ENCODE measurements around the gene ATG16L1.
"Not testable (repeated sequence)": the region's sequence is repeated elsewhere in the genome, so short reads cannot be mapped to it uniquely, and the experiment has no call there.

The ATG16L1 gene

GRCh38 chr2:233336091-233336490 is 84.6 kb downstream of the ATG16L1 start:
- DNase-seq (ENCODE audit: low read depth): not testable (repeated sequence)

- DNase-seq (ENCODE audit: low read depth): no peak
These were observed 85.1 kb downstream of the ATG16L1 start for GRCh38 chr2:233336541-233336940.

- DNase-seq (ENCODE audit: low read depth): no peak
These were observed 86.6 kb downstream of the ATG16L1 start for GRCh38 chr2:233338046-233338445.

- no peak for DNase-seq (ENCODE audit: low read depth)
These were observed 87.4 kb downstream of the ATG16L1 start for GRCh38 chr2:233338812-233339368.

GRCh38 chr2:233339427-233339826 is 88.0 kb downstream of the ATG16L1 start:
- DNase-seq (ENCODE audit: low read depth): no peak

GRCh38 chr2:233341296-233341695 is 89.8 kb downstream of the ATG16L1 start:
- no peak for DNase-seq (ENCODE audit: low read depth)

GRCh38 chr2:233342301-233342700 is 90.8 kb downstream of the ATG16L1 start:
- DNase-seq (ENCODE audit: low read depth): no peak

GRCh38 chr2:233343171-233343705 is 91.8 kb downstream of the ATG16L1 start:
- no peak for DNase-seq (ENCODE audit: low read depth)
